SU-DHL-6 (cell line): Measurements from ENCODE around the gene AMDHD2.

Experiments used
- EZH2phosphoT487 ChIP-seq: fragments of 200-600 bp; sonication (generic), shearing (Covaris generic); conservative IDR thresholded peaks from 2 replicates; pipeline ENCODE4 v1.6.1; 2018; ENCODE audit warnings: mild to moderate bottlenecking, antibody characterized with exemption, low read length, moderate library complexity, mixed read lengths
- TF ChIP-seq, protein P1 (sequence below): fragments of 200-600 bp; sonication (generic); IDR thresholded peaks from one replicate; pipeline ENCODE4 v1.5.1; 2017; ENCODE audit warnings: antibody characterized with exemption, mild to moderate bottlenecking, low read length, moderate library complexity; ENCODE audit not compliant: insufficient read depth, poor library complexity, severe bottlenecking

DNA sequence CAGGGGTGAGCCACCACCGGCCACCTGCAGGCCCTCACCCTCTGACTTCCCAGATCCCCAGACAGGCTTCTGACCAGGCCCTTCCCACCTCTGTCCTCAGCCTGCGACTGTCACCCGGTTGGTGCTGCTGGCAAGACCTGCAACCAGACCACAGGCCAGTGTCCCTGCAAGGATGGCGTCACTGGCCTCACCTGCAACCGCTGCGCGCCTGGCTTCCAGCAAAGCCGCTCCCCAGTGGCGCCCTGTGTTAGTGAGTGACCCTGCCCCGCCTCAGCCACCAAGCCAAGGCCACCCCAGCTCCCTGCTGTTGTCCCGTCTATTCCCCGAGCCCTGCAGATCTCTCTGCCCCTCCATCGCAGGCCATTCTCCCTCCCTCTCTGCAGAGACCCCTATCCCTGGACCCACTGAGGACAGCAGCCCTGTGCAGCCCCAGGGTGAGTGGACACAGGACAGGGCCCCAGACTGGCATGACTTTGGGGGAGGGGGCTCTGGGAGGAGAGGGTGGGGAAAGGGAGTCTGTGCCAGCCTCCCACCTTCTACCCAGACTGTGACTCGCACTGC, 47.2 kb upstream of the AMDHD2 start:
- TF ChIP-seq, protein P1, sequence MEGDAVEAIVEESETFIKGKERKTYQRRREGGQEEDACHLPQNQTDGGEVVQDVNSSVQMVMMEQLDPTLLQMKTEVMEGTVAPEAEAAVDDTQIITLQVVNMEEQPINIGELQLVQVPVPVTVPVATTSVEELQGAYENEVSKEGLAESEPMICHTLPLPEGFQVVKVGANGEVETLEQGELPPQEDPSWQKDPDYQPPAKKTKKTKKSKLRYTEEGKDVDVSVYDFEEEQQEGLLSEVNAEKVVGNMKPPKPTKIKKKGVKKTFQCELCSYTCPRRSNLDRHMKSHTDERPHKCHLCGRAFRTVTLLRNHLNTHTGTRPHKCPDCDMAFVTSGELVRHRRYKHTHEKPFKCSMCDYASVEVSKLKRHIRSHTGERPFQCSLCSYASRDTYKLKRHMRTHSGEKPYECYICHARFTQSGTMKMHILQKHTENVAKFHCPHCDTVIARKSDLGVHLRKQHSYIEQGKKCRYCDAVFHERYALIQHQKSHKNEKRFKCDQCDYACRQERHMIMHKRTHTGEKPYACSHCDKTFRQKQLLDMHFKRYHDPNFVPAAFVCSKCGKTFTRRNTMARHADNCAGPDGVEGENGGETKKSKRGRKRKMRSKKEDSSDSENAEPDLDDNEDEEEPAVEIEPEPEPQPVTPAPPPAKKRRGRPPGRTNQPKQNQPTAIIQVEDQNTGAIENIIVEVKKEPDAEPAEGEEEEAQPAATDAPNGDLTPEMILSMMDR: no peak
- TF ChIP-seq EZH2phosphoT487: no peak
